ENCODE data around the gene E2F2.

Gene E2F2

GRCh38 chr1:23562137-23562876 is 31.3 kb upstream of the E2F2 start:
- DNase-seq, result peak; percentile 75

GRCh38 chr1:23561813-23562100 is 30.7 kb upstream of the E2F2 start:
- DNase-seq, result no peak

- DNase-seq, result peak; percentile 43
These were observed 30.2 kb upstream of the E2F2 start for GRCh38 chr1:23561076-23561812.

- peak; percentile 60 for DNase-seq
These were observed 29.1 kb upstream of the E2F2 start for GRCh38 chr1:23559985-23560741.

- peak; percentile 98 for DNase-seq
These were observed 28.3 kb upstream of the E2F2 start, which contains the start of gene ID3 for GRCh38 chr1:23559136-23559984. Gene ID3 (minus strand): TSS chr1:23559501. CDS start chr1:23559426, 75 bp downstream.

- no peak for DNase-seq
These were observed 27.8 kb upstream of the E2F2 start for GRCh38 chr1:23558872-23559135.

- DNase-seq, result no peak
These were observed 27.3 kb upstream of the E2F2 start for GRCh38 chr1:23558140-23558871.

GRCh38 chr1:23557471-23558124 is 26.6 kb upstream of the E2F2 start:
- DNase-seq, result no peak

GRCh38 chr1:23556635-23557470 is 25.8 kb upstream of the E2F2 start:
- no peak for DNase-seq

GRCh38 chr1:23555986-23556634 is 25.1 kb upstream of the E2F2 start:
- no peak for DNase-seq

GRCh38 chr1:23555270-23555985 is 24.4 kb upstream of the E2F2 start:
- no peak for DNase-seq

- peak; percentile 79 for DNase-seq
These were observed 23.6 kb upstream of the E2F2 start for GRCh38 chr1:23554481-23555269.

- DNase-seq, result no peak
These were observed 23.1 kb upstream of the E2F2 start for GRCh38 chr1:23554127-23554480.

- no peak for DNase-seq
These were observed 22.4 kb upstream of the E2F2 start for GRCh38 chr1:23553231-23554126.

GRCh38 chr1:23551849-23552248 is 20.8 kb upstream of the E2F2 start:
- DNase-seq, result no peak

- no peak for DNase-seq
These were observed 17.7 kb upstream of the E2F2 start for GRCh38 chr1:23548704-23549143.

GRCh38 chr1:23546897-23547584 is 16.0 kb upstream of the E2F2 start:
- no peak for DNase-seq
